Measurements from ENCODE around the gene IFT43.

DNA sequence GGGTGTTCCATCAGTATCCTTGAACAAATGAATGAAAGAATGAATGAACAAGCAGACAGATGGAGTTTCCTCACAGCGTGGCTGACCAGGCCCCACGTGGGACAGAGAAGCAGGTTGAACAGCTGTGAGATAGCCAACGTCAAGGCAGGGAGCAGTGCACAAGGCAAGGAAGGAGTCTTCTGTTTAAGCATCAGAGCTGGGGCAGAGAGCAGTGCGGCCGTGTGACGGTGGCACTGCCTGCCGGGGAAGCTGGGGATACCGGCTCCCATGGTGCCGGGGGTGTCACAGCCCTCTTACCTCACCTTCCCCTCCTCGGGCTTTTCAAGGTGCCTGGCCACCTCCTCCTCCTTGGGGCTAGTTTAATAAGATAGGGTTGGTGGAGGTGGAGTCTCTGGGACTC, 92.9 kb downstream of the IFT43 start:
- TF ChIP-seq, protein P1, sequence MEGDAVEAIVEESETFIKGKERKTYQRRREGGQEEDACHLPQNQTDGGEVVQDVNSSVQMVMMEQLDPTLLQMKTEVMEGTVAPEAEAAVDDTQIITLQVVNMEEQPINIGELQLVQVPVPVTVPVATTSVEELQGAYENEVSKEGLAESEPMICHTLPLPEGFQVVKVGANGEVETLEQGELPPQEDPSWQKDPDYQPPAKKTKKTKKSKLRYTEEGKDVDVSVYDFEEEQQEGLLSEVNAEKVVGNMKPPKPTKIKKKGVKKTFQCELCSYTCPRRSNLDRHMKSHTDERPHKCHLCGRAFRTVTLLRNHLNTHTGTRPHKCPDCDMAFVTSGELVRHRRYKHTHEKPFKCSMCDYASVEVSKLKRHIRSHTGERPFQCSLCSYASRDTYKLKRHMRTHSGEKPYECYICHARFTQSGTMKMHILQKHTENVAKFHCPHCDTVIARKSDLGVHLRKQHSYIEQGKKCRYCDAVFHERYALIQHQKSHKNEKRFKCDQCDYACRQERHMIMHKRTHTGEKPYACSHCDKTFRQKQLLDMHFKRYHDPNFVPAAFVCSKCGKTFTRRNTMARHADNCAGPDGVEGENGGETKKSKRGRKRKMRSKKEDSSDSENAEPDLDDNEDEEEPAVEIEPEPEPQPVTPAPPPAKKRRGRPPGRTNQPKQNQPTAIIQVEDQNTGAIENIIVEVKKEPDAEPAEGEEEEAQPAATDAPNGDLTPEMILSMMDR (IDR thresholded peaks at IDR 0.05) = no peak
- no peak for TF ChIP-seq POLR2A (IDR thresholded peaks at IDR 0.05)
